K562 (cell line): ENCODE results near the gene TBRG4. TPM values are rescaled to one million over a fixed set of nuclear protein-coding genes. Genes with fewer than 3 reads are reported as not detected.

Source experiments
- FOS ChIP-seq: IDR thresholded peaks from 3 replicates; pipeline ENCODE4 v1.6.1; 2011; ENCODE audit not compliant: insufficient read length; ENCODE audit errors: extremely low read depth
- RBM15 ChIP-seq: fragments of 200-400 bp; formaldehyde crosslinking; IDR thresholded peaks from 2 replicates; pipeline ENCODE4 v1.6.1; 2018; ENCODE audit warnings: mild to moderate bottlenecking, low read length, moderate library complexity; ENCODE audit not compliant: insufficient read depth
- SOX6 ChIP-seq: fragments of 450-650 bp; IDR thresholded peaks from 2 replicates; pipeline ENCODE4 v1.6.1; 2014; ENCODE audit warnings: mild to moderate bottlenecking
- THRB ChIP-seq: fragments of 450-650 bp; formaldehyde crosslinking; conservative IDR thresholded peaks from 2 replicates; pipeline ENCODE4 v1.4.0; 2022; ENCODE audit warnings: mild to moderate bottlenecking, missing genetic modification characterization
- WHSC1 ChIP-seq: IDR thresholded peaks from one replicate; pipeline ENCODE4 v1.6.1; 2012; ENCODE audit warnings: low read length, control low read depth, inconsistent platforms
- ZFP91 ChIP-seq: sonication (generic); formaldehyde crosslinking; IDR thresholded peaks from 2 replicates; pipeline ENCODE4 v1.8.0; 2022; ENCODE audit warnings: mild to moderate bottlenecking, missing genetic modification reagents
- ZNF143 ChIP-seq: sonication (generic); formaldehyde crosslinking; IDR thresholded peaks from 2 replicates; pipeline ENCODE4 v1.9.0; 2022; ENCODE audit warnings: mild to moderate bottlenecking, missing genetic modification reagents
- ZNF639 ChIP-seq, 2 experiments: fragments of 200-800 bp in 1 of 2; sonication (Bioruptor generic) in 1 of 2; sonication (generic) in 1 of 2; formaldehyde crosslinking in 1 of 2; IDR thresholded peaks in 1 of 2; conservative IDR thresholded peaks in 1 of 2; 2 replicates each; pipeline versions ENCODE4 v1.5.0 to v1.6.1; 2016 to 2020; ENCODE audit warnings: missing compliant biosample characterization in 1 of 2, missing genetic modification characterization in 1 of 2, missing genetic modification reagents in 1 of 2
- ZSCAN32 ChIP-seq: fragments of 450-650 bp; formaldehyde crosslinking; IDR thresholded peaks from 2 replicates; pipeline ENCODE4 v1.4.0; 2020; ENCODE audit warnings: mild to moderate bottlenecking, moderate library complexity
- polyA plus RNA-seq, 8 experiments: library from polyadenylated mRNA; depleted of rRNA in 4 of 8; stranded (reverse) in 5 of 8; unstranded in 3 of 8; fragments of >200 nt; fragmentation: Nextera tagmentation in 2 of 8; fragmentation: Illumina TruSeq in 1 of 8; extraction: Ambion mirVana in 2 of 8; extraction: Trizol in 1 of 8; gene quantifications; 2 replicates each; pipeline versions ENCODE4 v1.2.1 to v1.2.3, GENCODE V29; 2011 to 2014; ENCODE audit warnings: inconsistent platforms in 1 of 8, missing spikeins in 1 of 8
- total RNA-seq, 7 experiments: library from RNA; depleted of rRNA in 6 of 7; stranded (reverse); fragments of >200 nt in 6 of 7; fragmentation: Illumina TruSeq in 2 of 7; extraction: Trizol in 2 of 7; gene quantifications; 2 replicates each; pipeline versions ENCODE4 v1.2.1 to v1.2.3, GENCODE V29; 2011 to 2021; ENCODE audit warnings: low replicate concordance in 1 of 7

Gene TBRG4
- total and polyA plus RNA-seq, 9 of the 15 experiments (the other 6 are each of a cell fraction or from before 2014, with no cell fraction given), result 11.2 to 322 (median 216) TPM

GRCh38 chr7:45138433-45139267 lies 27.2 kb upstream of the TBRG4 start (continued):
- TF ChIP-seq ZNF639 (CRISPR knock-in tag; conservative IDR thresholded peaks at IDR 0.05 in 1 of 2, IDR thresholded peaks at IDR 0.05 in 1 of 2) (0 out of 4 replicates have a peak, but pooled peaks of 1 of the 2 experiments have one; percentile 47), SOX6 (peak; percentile 22; the same call in 1 of the 2 replicates), ZNF143 (no peak), ZSCAN32 (CRISPR knock-in tag) (no peak), WHSC1 (no peak), THRB (no peak), ZFP91 (no peak), RBM15 (no peak), FOS (no peak)
